Mesothelial cell of epicardium (in vitro differentiated cells): ENCODE results near the gene SNX33. TPM values are rescaled to one million over a fixed set of nuclear protein-coding genes. Genes with fewer than 3 reads are reported as not detected.

Source experiments
- DNase-seq, 2 experiments: peaks; one replicate each; pipeline ENCODE4 v3.0.0; 2021; ENCODE audit warnings: low spot score in 2 of 2; ENCODE audit not compliant: unreplicated experiment in 2 of 2
- H3K27ac Mint-ChIP-seq: 2 replicates; pipeline ENCODE4 v1.8.0; 2021; ENCODE audit warnings: mixed read lengths
- H3K27me3 Mint-ChIP-seq: 2 replicates; pipeline ENCODE4 v1.8.0; 2021; ENCODE audit warnings: low read depth, mixed read lengths
- H3K36me3 Mint-ChIP-seq: 2 replicates; pipeline ENCODE4 v1.8.0; 2021; ENCODE audit warnings: mixed read lengths
- H3K4me1 Mint-ChIP-seq: 2 replicates; pipeline ENCODE4 v1.8.0; 2021; ENCODE audit warnings: mixed read lengths
- H3K4me3 Mint-ChIP-seq: 2 replicates; pipeline ENCODE4 v1.8.0; 2021; ENCODE audit warnings: mild to moderate bottlenecking, moderate library complexity, mixed read lengths
- H3K9me3 Mint-ChIP-seq: 2 replicates; pipeline ENCODE4 v1.8.0; 2021; ENCODE audit warnings: mixed read lengths
- total RNA-seq: library from RNA; stranded (reverse); gene quantifications from 3 replicates; pipeline ENCODE4 v1.2.1, GENCODE V29; 2021
- TF ChIP-seq, protein P1 (sequence below): fragments of 200-600 bp; sonication (generic); IDR thresholded peaks from one replicate; pipeline ENCODE4 v1.5.0; 2021; ENCODE audit warnings: antibody characterized with exemption; ENCODE audit not compliant: unreplicated experiment

Gene SNX33
- total RNA-seq, 1 donor from 2014 or later: 22.8 TPM

DNA sequence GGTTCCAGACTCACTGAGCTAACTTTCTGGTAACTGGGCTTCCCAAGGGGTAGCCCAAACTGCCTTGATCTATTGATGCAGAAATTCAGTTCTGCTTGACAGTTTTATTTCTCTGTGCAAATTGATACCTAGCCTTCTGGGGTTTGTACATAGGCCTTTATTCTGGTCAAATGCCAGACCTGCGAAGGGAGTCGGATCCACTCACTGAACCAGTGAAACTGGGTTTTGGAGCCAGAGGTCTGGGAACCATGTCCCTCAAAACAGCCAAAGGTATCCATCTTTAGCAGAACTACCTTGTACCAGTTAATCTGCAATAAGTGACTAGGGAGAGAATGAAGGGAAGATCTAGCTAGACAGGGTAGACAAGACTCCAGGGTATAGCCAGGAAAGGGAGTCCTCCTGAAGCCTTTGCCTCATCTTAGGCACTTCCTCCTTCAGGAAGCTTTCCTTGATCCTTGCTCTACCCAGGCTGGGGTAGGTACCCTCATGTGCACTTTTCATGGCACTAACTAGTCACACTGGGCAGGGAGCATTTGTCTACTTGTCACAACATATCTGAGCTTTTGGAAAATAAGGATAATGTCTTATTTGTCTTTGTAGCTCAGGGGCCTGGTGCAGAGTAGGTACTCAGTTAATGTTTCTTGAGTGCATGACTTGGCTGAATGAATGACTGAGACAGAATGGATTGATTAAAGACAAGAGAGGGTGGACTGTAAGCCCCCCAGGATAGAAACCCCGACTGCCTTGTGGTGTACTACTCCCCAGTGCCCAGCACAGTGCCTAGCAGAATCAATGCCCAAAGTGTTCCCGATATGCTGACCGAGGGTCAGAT lies 1.4 kb upstream of the SNX33 start:
- Mint-ChIP-seq H3K36me3 (no peaks in the 10 kb centered on the region), H3K27me3 (peaks cover 3% of the 10 kb centered on the region), H3K4me1 (peaks cover 40% of the 10 kb centered on the region), H3K27ac (peak overlapping the region; percentile 95), H3K9me3 (no peaks in the 10 kb centered on the region), H3K4me3 (peak overlapping the region; percentile 89)
- TF ChIP-seq, protein P1, sequence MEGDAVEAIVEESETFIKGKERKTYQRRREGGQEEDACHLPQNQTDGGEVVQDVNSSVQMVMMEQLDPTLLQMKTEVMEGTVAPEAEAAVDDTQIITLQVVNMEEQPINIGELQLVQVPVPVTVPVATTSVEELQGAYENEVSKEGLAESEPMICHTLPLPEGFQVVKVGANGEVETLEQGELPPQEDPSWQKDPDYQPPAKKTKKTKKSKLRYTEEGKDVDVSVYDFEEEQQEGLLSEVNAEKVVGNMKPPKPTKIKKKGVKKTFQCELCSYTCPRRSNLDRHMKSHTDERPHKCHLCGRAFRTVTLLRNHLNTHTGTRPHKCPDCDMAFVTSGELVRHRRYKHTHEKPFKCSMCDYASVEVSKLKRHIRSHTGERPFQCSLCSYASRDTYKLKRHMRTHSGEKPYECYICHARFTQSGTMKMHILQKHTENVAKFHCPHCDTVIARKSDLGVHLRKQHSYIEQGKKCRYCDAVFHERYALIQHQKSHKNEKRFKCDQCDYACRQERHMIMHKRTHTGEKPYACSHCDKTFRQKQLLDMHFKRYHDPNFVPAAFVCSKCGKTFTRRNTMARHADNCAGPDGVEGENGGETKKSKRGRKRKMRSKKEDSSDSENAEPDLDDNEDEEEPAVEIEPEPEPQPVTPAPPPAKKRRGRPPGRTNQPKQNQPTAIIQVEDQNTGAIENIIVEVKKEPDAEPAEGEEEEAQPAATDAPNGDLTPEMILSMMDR: no peak
- no peak for DNase-seq

DNA sequence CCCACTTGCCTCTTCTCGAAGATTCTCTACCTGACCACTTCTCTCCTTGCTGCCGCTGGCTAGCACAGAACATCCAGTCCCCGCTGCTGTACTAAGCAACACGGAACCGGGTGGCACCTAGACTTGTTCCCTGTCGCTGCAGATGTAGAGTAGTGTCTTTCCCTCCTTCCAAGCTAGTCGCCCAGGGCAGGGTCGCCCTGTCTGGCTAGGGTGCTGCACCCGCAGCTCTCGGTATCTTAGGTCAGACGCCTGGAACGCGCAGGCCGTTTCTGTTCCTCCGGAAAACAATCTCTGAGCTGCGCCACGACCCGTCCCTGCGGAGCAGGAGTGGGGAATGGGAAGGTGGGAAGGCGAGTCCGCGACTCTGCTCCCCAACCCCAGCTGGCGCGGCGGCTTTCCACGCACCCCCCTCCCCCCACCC lies 758 bp upstream of the SNX33 start:
- peaks cover 3% of the 10 kb centered on the region for H3K27me3 Mint-ChIP-seq
- DNase-seq: peak in 1 of 2 experiments; percentile 57
- no peaks in the 10 kb centered on the region for H3K9me3 Mint-ChIP-seq
- TF ChIP-seq, protein P1: no peak
- H3K4me1 Mint-ChIP-seq: peaks cover 46% of the 10 kb centered on the region
- H3K27ac Mint-ChIP-seq: peak overlapping the region; percentile 95
- no peaks in the 10 kb centered on the region for H3K36me3 Mint-ChIP-seq
- H3K4me3 Mint-ChIP-seq: peak overlapping the region; percentile 89

DNA sequence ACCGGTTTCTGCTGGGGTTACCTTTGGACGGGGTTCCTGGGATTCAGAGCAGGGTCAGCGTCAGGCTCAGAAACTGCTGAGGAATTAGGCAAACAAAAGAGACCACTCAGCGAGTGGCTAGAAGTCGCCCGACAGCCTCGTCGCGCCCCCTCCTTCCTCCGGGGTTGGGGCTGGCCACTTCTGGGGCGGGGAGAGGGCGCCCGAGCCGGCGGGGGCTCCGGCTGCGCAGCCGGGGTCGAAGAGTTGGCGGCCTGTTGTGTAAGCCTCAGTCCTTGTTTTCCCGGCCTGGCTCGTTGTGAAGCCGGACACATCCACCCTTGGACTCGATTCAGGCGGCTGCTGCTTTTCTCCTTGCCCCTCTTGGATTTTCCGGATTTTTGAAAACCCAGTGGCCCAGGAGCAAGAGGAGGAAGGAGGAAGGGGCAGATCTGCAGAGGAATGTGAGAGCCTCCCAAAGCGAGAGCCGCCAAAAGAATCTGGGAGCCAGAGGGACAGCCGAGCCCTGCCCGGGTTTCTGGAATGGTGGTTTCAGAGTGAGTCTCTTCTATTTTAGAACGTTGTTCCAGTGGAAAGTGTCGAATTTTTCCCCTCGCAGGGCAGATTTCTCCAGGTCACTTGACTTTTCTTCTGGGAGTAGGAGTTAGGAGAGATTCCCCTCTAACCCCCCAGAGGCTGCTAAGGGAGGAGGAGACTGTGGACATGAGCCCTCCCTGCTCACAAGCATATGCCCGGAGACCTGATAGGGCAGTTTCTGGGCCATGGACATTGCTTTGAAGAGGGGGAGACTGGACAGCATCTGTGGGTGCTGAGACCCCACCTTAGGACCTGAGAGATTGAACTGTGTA lies 666 bp downstream of the SNX33 start:
- Mint-ChIP-seq H3K27ac (peak overlapping the region; percentile 93), H3K4me1 (peaks cover 61% of the 10 kb centered on the region), H3K9me3 (no peaks in the 10 kb centered on the region), H3K36me3 (no peaks in the 10 kb centered on the region), H3K4me3 (peak overlapping the region; percentile 89), H3K27me3 (peaks cover 3% of the 10 kb centered on the region)
- TF ChIP-seq, protein P1: no peak
- no peak for DNase-seq

DNA sequence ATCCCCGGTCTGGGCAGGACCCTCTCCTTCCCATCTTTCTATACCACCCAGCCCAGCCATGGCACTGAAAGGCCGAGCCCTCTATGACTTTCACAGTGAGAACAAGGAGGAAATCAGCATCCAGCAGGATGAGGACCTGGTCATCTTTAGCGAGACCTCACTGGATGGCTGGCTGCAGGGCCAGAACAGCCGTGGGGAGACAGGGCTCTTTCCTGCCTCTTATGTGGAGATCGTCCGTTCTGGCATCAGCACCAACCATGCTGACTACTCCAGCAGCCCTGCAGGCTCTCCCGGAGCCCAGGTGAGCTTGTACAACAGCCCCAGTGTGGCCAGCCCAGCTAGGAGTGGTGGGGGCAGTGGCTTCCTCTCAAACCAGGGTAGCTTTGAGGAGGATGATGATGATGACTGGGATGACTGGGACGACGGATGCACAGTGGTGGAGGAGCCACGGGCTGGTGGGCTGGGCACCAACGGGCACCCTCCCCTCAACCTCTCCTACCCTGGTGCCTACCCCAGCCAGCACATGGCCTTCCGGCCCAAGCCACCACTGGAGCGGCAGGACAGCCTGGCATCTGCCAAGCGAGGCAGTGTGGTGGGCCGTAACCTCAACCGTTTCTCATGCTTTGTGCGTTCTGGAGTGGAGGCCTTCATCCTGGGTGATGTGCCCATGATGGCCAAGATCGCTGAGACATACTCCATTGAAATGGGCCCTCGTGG lies 1.5 kb downstream of the SNX33 start:
- Mint-ChIP-seq H3K4me3 (peak overlapping the region; percentile 89), H3K27me3 (peaks cover 2% of the 10 kb centered on the region), H3K9me3 (no peaks in the 10 kb centered on the region), H3K27ac (peak overlapping the region; percentile 93), H3K4me1 (peaks cover 64% of the 10 kb centered on the region), H3K36me3 (no peaks in the 10 kb centered on the region)
- DNase-seq: no peak
- TF ChIP-seq, protein P1: no peak

DNA sequence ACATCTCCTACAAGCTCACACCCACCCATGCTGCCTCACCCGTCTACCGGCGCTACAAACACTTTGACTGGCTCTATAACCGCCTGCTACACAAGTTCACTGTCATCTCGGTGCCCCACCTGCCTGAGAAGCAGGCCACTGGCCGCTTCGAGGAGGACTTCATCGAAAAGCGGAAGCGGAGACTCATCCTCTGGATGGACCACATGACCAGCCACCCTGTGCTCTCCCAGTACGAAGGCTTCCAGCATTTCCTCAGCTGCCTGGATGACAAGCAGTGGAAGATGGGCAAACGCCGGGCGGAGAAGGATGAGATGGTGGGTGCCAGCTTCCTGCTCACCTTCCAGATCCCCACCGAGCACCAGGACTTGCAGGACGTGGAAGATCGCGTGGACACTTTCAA lies 2.1 kb downstream of the SNX33 start:
- Mint-ChIP-seq H3K36me3 (no peaks in the 10 kb centered on the region), H3K27ac (peak overlapping the region; percentile 40), H3K4me1 (peaks cover 64% of the 10 kb centered on the region), H3K9me3 (no peaks in the 10 kb centered on the region), H3K4me3 (peak overlapping the region; percentile 89), H3K27me3 (no peaks in the 10 kb centered on the region)
- TF ChIP-seq, protein P1: no peak
- DNase-seq: no peak
